Lower lobe of right lung (tissue), 2 donors: ENCODE measurements around the gene STK11IP. TPM values are rescaled to one million over a fixed set of nuclear protein-coding genes. Genes with fewer than 3 reads are reported as not detected.

ENCODE experiments used
- ATAC-seq, 2 donors: fragments of 200-7000 bp; cut with Tn5 transposase; one replicate each; pipeline ENCODE4 v1.9.1; 2020 to 2022; ENCODE audit warnings: mild to moderate bottlenecking in 2 of 2, moderate library complexity in 2 of 2
- DNase-seq: peaks from one replicate; pipeline ENCODE4 v3.0.0-alpha.2; 2020
- H3K27ac ChIP-seq: fragments of 200-600 bp; one replicate; pipeline ENCODE4 v1.8.0; 2022
- H3K27me3 ChIP-seq: fragments of 200-600 bp; one replicate; pipeline ENCODE4 v1.8.0; 2022; ENCODE audit warnings: low read depth
- H3K36me3 ChIP-seq: fragments of 200-600 bp; one replicate; pipeline ENCODE4 v1.8.0; 2022; ENCODE audit warnings: mild to moderate bottlenecking
- H3K4me1 ChIP-seq: fragments of 200-600 bp; one replicate; pipeline ENCODE4 v1.8.0; 2022
- H3K4me3 ChIP-seq: fragments of 200-600 bp; one replicate; pipeline ENCODE4 v1.8.0; 2022; ENCODE audit warnings: mild to moderate bottlenecking
- H3K9me3 ChIP-seq: fragments of 200-600 bp; one replicate; pipeline ENCODE4 v1.8.0; 2022
- CTCF ChIP-seq: fragments of 200-600 bp; IDR thresholded peaks from one replicate; pipeline ENCODE4 v1.8.0; 2022; ENCODE audit warnings: antibody characterized with exemption, mild to moderate bottlenecking
- intact Hi-C: fragments of 100-400 bp; cut with DNase I; formaldehyde crosslinking; loops from one replicate; pipeline ENCODE4 v1.11.0; 2022
- total RNA-seq: library from RNA; stranded (reverse); fragmentation: NEBNext Ultra II Directional; extraction: Animal tissue kit (Norgen Biotek cat#: 25700); gene quantifications from one replicate; pipeline ENCODE4 v1.2.1, GENCODE V29; 2021
- donor health status: DM: no; HTN: yes; CAD: no; lungs with severe emphysema.

STK11IP gene
- total RNA-seq, 1 donor from 2014 or later, result 31.8 TPM

GRCh38 chr2:219618733-219619122, 21.1 kb downstream of the STK11IP start:
- no peaks in the 10 kb centered on the region for H3K9me3 ChIP-seq
- no peak overlapping the region for H3K27ac ChIP-seq
- H3K4me1 ChIP-seq, result no peaks in the 10 kb centered on the region
- H3K27me3 ChIP-seq, result no peaks in the 10 kb centered on the region
- DNase-seq (no peak), ATAC-seq (no peak)
- intact Hi-C loops, result no loop called here
- no peak for TF ChIP-seq CTCF
- H3K36me3 ChIP-seq, result peaks cover 30% of the 10 kb centered on the region
- H3K4me3 ChIP-seq, result no peak overlapping the region

GRCh38 chr2:219619235-219619634, 21.6 kb downstream of the STK11IP start:
- no peak for TF ChIP-seq CTCF
- no peaks in the 10 kb centered on the region for H3K4me1 ChIP-seq
- ATAC-seq, result no peak
- no peak overlapping the region for H3K27ac ChIP-seq
- no peak for DNase-seq
- no peaks in the 10 kb centered on the region for H3K9me3 ChIP-seq
- peaks cover 25% of the 10 kb centered on the region for H3K36me3 ChIP-seq
- no peaks in the 10 kb centered on the region for H3K27me3 ChIP-seq
- H3K4me3 ChIP-seq, result no peak overlapping the region
- intact Hi-C loops, result no loop called here

GRCh38 chr2:219620546-219620945, 22.9 kb downstream of the STK11IP start:
- ATAC-seq, result no peak
- intact Hi-C loops, result no loop called here
- no peak overlapping the region for H3K4me3 ChIP-seq

GRCh38 chr2:219621935-219622334, 24.3 kb downstream of the STK11IP start:
- ATAC-seq (no peak), DNase-seq (no peak)
- no peak for TF ChIP-seq CTCF
- Histone ChIP-seq H3K4me1 (no peaks in the 10 kb centered on the region), H3K4me3 (no peak overlapping the region), H3K27ac (no peak overlapping the region), H3K27me3 (peaks cover 9% of the 10 kb centered on the region), H3K36me3 (no peaks in the 10 kb centered on the region), H3K9me3 (no peaks in the 10 kb centered on the region)
- intact Hi-C loops, result no loop called here

More at GRCh38 chr2:219620546-219620945, 22.9 kb downstream of the STK11IP start:
- Histone ChIP-seq H3K9me3 (no peaks in the 10 kb centered on the region), H3K27me3 (no peaks in the 10 kb centered on the region), H3K27ac (no peak overlapping the region), H3K36me3 (peaks cover 12% of the 10 kb centered on the region), H3K4me1 (no peaks in the 10 kb centered on the region)
- no peak for DNase-seq
- TF ChIP-seq CTCF, result no peak

- DNase-seq, result no peak
- H3K27ac ChIP-seq, result no peak overlapping the region
- intact Hi-C loops, result no loop called here
- ATAC-seq, result no peak
- peaks cover 10% of the 10 kb centered on the region for H3K27me3 ChIP-seq
- H3K4me3 ChIP-seq, result no peak overlapping the region
- H3K36me3 ChIP-seq, result no peaks in the 10 kb centered on the region
- no peaks in the 10 kb centered on the region for H3K4me1 ChIP-seq
- no peak for TF ChIP-seq CTCF
- no peaks in the 10 kb centered on the region for H3K9me3 ChIP-seq
Observed at GRCh38 chr2:219622472-219622871, 24.8 kb downstream of the STK11IP start.

GRCh38 chr2:219624565-219624964, 26.9 kb downstream of the STK11IP start:
- TF ChIP-seq CTCF, result no peak
- peaks cover 24% of the 10 kb centered on the region for H3K27me3 ChIP-seq
- H3K9me3 ChIP-seq, result no peaks in the 10 kb centered on the region
- H3K4me1 ChIP-seq, result peaks cover 5% of the 10 kb centered on the region
- DNase-seq, result no peak
- no peaks in the 10 kb centered on the region for H3K36me3 ChIP-seq
- ATAC-seq, result no peak
- H3K27ac ChIP-seq, result no peak overlapping the region
- no peak overlapping the region for H3K4me3 ChIP-seq
- intact Hi-C loops, result no loop called here
